ENCODE measurements around the gene MACROD1.

MACROD1 gene

GRCh38 chr11:64092761-64093136 is 73.2 kb downstream of the MACROD1 start:
- no peak for DNase-seq (ENCODE audit: low read depth)

DNA sequence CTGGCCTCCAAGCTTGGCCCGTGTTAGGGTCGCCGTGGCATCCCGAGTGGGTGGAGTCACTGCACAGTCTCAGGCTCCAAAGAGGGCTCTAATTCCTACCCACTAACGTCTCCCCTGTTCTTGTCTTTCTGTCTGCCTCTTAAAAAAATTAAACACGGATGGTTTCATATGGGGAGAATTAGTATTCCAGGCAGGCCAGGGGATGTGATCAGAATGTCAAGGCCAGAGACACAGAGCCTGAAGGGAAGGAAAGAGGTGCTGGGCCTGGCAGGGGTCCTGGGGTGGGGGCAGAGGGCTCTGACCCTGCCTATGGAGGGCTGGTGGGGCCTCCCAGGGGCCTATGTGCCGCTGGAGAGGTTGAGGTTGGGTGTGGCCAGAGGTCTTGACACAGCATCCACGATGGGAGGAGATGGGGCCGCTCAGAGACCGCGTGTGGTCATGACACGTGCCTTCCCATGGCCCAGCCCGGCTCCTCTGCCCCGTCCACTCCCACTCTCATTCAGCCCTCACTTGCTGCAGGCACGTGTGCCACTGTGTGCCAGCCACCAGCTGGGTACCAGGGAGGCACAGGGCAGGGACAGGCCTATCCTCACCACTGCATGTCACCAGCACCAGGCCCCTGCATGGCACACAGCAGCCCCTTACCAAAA is 73.7 kb downstream of the MACROD1 start:
- DNase-seq (ENCODE audit: low read depth): peak; percentile 21

DNA sequence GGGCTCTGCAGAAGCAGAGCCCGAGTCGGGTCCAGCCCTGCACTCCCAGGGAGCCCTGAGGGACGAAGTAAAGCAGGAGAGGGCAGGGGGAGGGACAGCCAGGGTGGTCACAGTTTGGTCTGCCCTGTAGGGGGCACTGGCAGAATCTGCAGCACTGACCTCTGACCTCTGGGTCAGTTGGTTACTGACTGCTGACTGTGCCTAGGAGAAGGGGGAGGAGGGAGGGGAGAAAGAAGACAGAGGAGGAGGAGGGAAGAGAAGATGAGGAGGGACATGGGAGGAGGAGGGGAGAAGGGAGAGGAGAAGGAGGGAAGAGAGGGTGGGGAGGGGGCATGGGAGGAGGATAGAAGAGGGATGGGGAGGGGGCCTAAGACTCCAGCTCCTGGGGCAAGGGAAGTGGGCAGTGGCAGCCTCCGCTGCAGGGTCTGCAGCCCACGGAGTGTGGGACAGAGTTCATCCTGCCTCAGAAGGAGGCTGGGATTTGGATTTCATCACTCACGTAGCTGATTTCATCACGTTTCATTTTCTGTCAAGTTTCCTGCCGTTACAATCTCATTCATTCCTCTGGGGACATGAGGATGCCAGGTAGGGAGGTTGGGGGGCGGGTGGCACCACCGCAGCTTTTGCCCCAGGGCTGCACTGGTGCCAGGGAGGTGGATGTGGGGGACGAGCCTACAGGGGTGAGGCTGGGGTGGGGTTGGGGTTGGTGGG is 75.0 kb downstream of the MACROD1 start:
- peak; percentile 38 for DNase-seq (ENCODE audit: low read depth)

DNA sequence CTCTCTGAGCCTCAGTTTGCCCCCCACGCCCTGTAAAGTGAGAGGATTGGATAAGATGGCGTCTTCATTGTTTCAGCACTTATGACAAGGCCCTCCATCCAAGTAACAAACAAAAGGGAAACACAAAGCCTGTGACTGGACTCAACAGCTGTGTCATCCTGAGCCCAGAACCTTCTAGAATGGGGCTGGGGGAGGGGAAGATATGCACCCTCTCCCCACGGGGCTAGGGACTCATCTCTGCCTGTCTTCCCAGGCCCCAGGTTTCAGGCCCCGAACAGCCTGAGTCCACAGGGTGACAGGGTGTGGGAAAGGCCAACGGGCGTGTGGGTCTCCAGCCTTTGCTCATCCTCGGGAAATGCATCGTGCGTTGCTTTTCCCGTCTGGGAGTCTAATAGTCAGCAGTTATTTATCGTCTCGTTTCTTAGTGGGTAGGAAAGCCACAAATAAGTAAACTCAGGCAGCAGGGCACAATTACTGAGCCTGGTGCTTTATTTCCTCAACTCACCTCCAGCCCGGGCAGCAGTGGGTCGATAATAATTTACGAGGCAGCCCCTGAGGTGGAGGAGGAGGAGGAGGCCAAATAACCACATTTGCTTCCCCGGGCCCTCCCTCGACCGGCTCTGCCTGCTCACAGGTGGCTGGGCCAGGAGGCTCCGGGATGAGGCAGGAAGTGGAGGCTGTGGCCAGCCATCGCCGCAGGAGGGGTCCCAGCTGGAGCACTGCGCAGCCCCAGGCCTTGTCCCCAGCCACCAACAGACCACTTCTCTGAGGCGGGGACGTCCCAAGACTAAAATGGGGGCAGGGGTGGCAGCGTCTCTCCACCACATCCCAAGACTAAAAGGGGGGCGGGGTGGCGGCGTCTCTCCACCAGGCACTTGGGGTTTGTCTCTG is 75.8 kb downstream of the MACROD1 start:
- DNase-seq (ENCODE audit: low read depth): no peak

DNA sequence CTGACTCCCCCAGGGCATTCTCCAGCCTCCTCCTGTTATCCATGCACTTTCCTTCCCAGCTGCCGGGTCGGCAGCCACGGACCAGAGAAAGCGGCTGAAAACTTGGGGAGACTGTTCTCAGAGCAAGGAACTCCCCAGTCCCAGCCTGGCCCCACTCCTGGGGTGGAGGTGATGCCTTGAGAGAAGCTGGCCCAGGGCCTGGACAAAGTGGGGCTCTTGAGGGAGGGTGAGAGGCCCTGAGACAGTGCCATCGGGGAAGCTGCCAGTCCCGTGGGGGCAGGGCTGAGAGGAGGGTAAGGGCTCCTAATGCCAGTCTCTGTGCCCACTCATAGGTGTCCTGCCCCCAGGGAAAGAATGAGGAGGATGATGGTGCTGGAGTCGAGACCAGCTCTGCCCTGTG is 76.4 kb downstream of the MACROD1 start:
- no peak for DNase-seq (ENCODE audit: low read depth)

DNA sequence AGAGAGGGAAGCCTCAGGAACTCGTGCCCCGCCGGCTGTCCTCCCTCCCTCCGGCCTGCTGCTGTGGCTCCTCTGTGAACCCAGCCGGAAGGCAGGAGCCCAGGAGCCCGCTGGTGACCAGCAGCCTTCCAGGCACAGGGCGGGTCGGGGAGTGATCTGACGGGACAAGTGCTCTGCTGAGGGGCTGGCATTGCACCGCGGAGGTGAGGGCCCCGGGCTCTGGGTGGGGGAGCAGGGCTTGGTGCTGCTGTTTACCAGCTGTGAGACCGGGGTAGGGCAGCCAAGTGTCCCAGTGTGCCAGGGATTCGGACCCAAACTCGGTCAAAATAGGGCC is 76.9 kb downstream of the MACROD1 start:
- no peak for DNase-seq (ENCODE audit: low read depth)

DNA sequence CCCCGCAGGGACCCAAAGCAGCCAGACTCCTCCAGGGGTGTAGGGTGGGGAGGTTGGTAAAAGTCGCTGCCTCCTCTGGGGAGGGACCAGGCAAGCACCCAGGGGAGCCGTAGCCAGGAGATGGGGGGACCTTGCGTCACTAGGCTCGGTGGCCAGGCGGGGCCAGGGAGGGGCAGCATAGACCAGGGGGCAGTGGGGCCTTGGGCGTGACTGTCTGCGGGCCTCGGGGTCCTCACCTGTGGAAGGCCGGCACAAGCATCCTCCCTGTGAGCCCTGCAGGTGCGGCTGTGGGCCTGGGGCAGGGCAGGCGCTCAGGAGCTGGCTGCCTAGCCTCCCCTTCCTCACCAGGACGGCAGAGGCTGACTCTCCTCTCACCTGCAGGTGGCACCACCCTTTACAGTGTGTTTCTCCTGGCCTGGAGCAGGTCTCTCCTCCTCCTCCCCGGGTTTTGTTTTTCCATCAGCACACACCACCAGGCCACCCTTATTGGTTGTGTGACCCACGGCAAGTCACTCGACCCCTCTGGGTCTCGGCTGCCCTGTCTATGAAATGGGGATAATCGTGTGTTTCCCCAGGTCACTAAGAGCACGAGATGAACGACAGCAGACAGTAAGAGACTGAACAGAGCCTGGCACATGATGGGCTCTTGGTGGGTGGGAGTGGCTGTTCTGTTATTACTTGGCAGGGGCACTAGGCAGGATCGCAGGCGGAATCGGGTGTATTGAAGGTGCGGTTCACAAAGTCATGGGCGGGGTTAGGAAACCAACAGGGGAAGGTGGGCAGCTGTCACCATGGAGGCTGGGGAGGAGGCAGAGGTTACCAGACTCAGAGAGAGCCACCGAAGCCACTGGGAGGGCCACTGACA is 77.5 kb downstream of the MACROD1 start:
- DNase-seq (ENCODE audit: low read depth): peak; percentile 19

- no peak for DNase-seq (ENCODE audit: low read depth)
Observed at GRCh38 chr11:64086258-64087123, 79.4 kb downstream of the MACROD1 start.

- DNase-seq (ENCODE audit: low read depth): no peak
Observed at GRCh38 chr11:64085906-64086257, 80.0 kb downstream of the MACROD1 start.

- no peak for DNase-seq (ENCODE audit: low read depth)
Observed at GRCh38 chr11:64084951-64085710, 80.8 kb downstream of the MACROD1 start.

DNA sequence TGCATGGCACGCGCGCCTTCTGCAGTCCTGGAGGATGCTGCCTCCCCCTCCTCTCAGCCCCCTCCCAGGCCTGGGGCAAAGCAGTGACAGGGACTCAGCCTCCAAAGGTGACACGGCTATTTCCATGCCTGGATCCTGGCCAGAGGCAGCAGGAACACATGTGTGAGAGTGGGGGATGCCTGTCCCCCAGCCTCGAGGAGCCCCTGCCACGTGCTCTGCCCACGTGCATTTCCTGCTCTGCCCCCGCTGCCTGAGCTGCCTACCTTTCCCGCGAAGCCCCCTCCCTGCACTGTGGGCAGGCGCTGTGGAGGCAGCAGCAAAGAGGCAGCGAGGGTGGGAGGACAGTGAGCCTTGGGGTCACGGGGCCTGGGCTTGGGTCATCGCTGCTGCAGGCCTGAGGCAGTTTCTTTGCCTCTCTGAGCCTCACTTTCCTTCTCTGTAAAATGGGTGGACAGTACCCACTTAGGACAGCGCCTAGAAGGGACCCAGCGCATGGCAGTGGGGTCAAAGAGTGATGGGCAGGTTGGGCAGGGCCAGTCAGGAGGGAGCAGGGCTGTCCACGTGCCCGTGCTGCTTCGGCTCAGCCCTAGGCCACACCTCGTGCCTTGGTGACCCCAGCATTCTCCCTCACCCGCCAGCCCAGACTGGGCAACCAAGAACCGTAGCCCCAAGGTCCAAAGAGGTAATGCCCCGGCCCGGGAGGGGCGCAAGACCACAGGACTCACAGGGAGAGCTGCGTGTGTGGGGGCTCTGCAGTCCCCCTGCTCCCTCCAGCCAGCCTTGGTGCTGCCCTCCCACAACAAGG is 81.6 kb downstream of the MACROD1 start:
- no peak for DNase-seq (ENCODE audit: low read depth)

- no peak for DNase-seq (ENCODE audit: low read depth)
Observed at GRCh38 chr11:64083398-64084080, 82.4 kb downstream of the MACROD1 start.

GRCh38 chr11:64081745-64082442 is 84.0 kb downstream of the MACROD1 start:
- DNase-seq (ENCODE audit: low read depth): no peak

GRCh38 chr11:64080390-64080789 is 85.5 kb downstream of the MACROD1 start:
- no peak for DNase-seq (ENCODE audit: low read depth)

- no peak for DNase-seq (ENCODE audit: low read depth)
Observed at GRCh38 chr11:64078905-64079304, 87.0 kb downstream of the MACROD1 start.

- DNase-seq (ENCODE audit: low read depth): no peak
Observed at GRCh38 chr11:64078284-64078683, 87.6 kb downstream of the MACROD1 start.

DNA sequence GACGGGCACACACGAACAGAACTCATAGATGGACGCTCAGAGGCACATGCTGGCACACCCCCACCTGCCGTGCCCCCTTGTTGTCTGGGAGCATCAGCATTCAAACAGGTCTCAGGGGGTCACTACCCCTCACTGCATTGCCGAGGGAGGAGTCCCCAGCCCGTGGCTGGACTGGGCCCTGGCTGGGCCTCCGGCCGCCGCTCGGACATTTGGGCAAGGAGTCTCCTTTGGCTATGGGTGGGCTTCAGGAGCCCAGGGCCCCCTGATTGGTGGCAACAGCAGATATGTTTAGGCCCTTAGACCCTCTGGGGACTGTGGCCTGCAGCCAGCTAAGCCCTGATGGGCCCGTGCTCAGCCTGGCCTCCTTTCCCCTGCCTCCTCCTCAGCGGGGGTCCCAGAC is 88.3 kb downstream of the MACROD1 start:
- no peak for DNase-seq (ENCODE audit: low read depth)

DNA sequence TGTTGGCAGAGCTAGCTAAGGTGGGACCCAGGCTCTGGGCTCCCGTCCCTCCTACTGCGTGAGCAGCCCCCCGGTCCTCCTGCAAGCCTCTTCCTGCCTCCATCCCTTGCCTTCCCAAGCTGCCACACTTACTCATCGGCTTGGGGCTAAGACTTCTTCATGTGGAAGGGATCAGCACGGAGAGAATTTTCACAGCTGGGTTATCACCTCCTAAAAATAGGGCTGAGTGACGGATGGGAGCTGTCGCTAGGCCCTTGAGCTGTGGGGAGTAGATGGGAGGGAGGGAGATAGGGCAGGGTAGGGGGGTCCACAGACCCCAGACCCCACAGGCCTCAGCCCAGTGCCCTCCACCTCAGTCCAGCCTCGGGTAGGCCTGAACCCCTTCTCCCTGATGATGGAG is 89.2 kb downstream of the MACROD1 start:
- DNase-seq (ENCODE audit: low read depth): no peak
